Activated T-helper 9 cell treated with anti-CD3 and anti-CD28 coated beads, Interleukin-2, amount 50 U/mL, for 16 hours (primary cell): ENCODE data around the gene FRAS1.
"Not testable (repeated sequence)": the region's sequence is repeated elsewhere in the genome, so short reads cannot be mapped to it uniquely, and the experiment has no call there.

Experiments used
- DNase-seq: peaks from one replicate; pipeline ENCODE4 v3.0.0-alpha.2; 2020; ENCODE audit warnings: low read depth

Gene FRAS1

DNA sequence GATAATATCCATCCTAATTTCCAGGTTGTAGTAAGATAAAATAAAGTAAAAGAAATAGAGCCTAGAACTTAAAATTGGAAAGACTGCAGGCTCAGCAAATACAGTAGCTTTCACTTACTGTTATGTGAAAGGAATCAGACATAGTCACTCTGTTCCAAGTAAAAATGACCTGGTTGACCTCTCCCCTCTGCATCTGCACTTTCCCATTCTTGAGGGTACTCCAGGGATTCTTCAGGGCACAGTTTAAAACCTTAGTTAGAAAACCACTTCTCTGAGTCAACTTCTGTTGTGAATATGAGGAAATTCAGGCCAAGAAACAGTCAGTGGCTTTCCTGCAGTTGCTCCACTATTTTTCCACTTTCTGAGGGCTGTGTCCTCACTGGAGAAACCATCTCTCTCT, 42.9 kb downstream of the FRAS1 start:
- no peak for DNase-seq

DNA sequence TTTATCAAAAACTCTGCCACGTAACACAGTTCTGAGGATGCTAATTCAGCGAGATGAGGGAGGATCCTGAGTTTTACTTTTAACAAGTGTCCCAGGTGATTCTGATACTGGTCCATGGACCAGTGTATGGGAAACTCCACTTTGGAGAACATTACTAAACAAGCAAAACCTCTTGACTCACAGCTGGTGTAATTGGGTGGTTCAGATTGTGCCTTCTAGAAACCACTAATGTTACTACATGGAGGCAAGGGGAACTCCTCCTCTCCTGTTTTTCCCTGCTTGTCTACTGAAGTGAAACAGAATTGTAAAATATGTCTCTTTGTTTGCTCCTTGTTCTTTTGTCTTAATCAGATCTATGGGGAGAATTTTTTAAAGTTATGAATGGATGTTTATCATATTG, 62.6 kb downstream of the FRAS1 start:
- no peak for DNase-seq

DNA sequence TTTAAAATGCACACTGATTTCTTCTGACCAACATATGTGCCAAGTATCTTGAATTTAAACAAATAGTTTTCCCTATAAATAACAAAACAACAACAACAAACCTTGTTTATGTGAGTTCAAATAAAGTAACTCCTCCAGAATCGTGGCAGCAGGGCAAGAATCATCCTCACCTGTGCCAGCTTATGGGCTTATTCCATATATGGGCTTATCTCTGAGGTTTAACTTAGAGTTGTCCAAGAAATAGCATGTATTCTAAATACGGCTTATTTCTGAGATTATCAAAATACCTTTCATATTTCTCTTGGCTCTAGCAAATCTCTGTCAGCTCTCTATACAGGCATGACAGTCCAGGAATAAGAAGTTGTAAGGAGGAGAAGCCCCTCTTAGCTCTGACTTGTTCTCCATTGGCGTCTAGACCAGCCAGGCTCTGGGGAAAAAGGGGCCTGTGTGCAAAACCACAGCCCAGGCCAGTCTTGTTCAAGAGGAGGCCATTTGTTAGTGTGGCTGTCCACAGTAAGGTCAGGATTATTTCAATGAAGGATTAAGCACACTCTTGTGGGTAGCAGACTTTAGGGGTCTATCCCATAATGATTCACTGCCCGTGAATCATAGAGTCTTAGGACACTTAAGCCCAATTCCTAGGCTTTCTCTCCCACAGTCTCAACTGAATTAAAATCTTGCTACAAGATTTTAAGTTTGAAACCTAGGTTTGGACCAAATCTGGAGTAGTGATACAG, 63.2 kb downstream of the FRAS1 start:
- no peak for DNase-seq

DNA sequence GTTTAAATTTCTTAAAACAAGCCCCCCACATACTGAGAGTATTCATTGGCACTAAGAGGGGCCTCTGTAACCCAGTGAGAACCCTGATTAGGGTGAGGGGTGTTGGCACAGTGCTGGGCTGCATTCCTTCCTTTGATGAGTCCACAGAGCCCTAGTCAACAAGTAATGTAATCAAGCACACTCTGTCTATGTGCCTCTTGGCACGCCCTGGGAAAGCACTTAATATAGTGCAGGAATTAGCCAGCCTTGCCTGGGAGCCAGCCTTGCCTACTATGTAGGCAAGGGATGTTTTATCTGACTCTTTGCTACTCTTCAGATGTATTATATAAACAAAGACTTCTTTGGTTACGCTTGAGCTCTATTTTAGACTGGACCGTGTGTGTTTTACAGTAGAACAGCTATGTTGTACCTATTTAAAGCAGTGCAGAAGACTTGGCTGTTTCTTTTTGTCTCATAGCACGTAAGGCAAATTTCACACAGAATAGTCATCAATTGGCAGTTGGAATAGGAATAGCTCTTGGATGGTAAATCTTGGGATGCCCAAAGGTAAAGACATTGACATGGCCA, 64.3 kb downstream of the FRAS1 start:
- no peak for DNase-seq

DNA sequence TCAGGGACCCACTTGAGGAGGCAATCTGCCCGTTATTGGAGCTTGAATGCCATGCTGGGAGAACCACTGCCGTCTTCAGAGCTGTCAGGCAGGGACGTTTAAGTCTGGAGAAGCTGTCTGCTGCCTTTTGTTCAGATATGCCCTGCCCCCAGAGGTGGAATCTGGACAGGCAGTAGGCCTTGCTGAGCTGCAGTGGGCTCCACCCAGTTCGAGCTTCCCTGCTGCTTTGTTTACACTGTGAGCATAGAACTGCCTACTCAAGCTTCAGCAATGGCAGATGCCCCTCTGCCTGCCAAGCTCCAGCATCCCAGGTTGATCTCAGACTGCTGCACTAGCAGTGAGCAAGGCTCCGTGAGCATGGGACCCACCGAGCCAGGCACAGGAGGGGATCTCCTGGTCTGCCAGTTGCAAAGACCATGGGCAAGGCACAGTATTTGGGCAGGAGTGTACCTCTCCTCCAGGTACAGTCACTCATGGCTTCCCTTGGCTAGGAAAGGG, 68.8 kb downstream of the FRAS1 start:
- not testable (repeated sequence) for DNase-seq

DNA sequence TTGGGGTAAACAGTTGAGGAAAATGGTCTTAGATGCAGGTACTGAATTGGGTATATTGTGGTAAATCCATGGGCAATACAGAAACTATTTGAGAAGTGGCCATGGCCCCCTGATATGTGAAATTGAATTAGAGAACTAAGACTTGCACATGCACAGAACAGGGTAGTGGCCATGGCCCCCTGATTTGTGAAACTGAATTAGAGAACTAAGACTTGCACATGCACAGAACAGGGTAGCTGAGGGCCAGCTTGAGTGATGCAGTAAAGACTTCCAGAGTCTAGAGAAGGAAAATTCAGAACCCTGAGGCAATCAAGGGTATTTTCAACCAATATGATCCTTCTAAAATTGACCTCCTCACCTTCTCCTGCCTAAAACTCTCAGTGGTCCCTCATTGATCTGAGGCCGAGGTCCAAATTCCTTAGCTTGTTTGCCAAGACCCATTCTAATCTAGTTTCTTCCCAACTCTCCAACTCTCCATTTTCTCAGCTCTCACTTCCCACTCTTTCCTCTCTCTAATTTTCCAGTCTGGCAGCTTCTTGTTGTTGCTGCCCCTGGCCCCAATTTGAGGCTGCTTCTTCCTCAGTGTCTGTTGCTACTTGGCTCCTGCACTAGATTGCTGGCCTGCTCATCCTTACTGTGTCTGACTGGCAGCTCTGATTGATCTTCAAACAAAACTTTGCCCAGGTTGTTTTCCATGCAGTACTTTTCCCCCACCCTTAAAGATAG, 72.4 kb downstream of the FRAS1 start:
- no peak for DNase-seq

DNA sequence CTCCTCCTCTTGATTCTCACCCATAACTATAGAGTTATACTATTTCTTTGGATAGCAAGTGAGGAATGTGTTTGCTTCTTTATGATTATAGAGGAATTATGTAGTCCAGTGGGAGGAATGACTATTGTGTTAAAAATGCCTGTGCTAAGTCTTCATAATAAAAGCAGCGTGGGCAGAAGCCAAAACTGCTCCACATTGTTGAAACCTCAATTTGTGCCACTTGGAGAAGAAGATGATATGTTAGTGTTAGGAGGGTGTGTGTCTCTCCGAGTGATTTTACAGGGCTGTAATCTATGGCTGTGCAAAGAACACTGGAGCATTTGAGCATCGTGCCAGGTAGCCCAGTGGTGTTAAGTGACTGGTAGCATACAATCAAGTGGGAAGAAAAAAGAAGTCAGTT, 74.3 kb downstream of the FRAS1 start:
- no peak for DNase-seq

DNA sequence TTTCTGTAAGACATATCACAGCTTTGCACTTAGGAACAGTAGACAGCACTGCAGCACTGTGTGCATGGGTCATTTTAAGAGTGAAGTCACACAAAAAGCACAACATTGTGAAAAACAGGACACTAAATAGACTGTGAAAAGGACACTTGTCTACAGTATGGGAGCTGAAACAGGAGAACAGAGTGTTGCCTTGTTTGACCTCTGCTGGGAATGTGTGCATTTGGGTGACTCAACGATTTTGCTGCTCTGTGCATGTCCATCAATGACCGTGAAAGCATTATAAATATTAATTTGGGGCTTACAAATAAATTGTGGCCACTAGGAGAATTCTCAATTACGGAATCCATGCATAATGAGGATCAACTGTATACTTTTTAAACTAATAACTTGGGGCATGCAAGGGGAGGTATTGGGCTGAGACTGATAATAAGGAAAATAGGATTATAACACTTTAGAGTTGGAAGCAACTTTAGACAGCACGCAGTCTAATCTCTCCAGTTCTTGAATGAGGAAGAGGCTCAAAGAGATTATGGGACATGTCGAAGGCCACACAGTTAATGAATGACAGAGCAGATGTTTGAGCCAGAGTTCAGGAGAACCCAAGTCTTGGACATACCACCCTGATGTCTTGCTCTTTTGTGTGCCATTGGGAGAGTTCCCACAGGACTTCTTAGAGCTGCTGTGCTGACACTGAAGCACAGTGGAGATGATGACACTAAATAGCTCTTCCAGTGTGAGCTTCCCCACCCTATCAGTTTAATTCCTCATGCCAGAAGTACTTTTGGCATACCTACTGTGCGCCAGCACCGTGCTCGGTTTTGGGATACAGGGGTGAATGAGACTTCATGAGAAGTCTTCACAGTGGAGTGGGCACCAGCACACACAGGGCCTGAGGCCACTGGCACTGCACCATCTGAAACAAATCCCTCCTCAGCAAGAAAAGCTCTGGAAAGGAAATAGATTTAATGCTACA, 79.3 kb downstream of the FRAS1 start:
- DNase-seq, result no peak

DNA sequence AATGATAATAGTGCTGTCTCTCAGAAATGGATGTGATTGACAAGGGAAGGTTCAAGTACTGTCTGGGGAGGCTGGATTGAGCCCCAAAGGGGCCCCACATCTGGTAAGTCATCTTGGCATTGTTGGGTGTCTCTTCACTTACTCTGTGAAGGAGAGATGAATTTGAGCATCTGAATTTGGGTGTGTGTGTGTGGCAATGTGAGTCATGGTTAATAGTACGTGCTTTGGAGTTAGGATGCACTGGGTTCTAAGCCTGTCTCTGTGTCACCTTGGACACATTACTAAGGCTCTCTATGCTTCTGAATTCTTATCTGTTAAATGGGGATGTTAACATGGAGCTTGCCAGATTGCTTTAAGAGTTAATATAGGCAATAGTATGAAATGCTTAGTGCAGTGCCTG, 80.4 kb downstream of the FRAS1 start:
- no peak for DNase-seq

DNA sequence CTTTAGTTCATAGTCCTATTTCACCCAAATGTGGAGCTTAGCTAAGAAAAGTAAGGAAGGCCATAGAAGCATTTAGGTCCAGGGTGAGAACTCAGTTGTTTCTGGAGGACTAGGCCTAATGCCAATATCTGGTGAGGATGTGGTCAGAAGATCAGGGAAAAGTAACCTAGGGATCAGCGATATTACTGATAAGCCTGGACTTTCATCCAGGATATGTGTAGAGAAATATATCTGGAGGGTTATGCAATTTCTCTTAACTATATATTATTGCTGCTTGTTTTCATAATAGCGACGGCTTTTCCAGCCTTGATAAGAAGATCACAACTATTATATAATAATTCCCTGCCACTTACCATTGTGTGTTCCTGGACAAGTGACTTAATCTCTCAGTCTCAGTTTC, 81.1 kb downstream of the FRAS1 start:
- DNase-seq, result no peak

DNA sequence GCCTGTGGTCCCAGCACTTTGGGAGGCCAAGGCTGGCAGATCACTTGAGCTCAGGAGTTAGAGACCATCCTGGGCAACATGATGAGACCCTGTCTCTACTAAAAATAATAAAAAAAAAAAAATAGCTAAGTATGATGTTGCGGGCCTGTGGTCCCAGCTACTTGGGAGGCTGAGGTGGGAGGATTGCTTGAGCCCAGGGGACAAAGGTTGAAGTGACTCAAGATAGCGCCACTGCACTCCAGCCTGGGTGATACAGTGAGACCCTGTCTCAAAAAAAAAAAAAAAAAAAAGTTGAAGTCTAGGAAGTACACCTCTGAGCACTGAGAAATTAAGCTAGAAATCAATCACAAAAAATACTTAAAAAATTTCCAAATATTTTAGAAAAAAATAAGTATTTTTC, 86.5 kb downstream of the FRAS1 start:
- DNase-seq, result no peak

DNA sequence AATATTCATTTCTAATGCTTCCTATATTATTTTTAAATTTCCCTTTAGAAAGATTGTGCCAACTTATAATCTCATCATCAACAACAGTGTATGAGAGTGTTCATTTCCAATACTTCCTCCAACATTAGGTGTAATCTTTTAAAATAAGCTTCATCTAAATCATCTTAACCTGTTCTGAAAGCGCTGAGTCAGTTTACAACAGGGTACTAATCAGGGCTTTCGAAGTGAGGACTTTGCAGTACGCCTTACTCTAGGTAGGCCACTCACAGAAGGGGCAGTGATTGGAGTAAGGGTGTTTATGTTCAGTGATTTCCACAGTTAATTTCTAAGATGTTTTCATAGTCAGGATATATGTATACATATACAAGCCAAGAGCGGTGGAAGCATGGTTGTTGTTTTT, 87.9 kb downstream of the FRAS1 start:
- DNase-seq, result no peak

DNA sequence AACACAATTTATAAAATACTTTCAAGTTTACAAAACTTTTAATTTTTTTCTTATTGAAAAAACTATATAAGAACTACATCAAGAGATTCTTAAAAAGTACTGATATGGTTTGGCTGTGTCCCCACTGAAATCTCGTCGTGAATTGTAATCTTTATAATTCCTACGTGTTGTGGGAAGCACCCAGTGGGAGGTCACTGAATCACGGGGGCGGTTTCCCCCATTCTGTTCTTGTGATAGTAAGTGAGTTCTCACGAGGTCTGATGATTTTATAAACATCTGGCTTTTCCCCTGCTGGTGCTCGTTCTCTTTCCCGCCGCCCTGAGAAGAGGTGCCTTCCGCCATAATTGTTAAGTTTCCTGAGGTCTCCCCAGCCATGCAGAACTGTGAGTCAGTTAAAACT, 88.5 kb downstream of the FRAS1 start:
- DNase-seq, result no peak

DNA sequence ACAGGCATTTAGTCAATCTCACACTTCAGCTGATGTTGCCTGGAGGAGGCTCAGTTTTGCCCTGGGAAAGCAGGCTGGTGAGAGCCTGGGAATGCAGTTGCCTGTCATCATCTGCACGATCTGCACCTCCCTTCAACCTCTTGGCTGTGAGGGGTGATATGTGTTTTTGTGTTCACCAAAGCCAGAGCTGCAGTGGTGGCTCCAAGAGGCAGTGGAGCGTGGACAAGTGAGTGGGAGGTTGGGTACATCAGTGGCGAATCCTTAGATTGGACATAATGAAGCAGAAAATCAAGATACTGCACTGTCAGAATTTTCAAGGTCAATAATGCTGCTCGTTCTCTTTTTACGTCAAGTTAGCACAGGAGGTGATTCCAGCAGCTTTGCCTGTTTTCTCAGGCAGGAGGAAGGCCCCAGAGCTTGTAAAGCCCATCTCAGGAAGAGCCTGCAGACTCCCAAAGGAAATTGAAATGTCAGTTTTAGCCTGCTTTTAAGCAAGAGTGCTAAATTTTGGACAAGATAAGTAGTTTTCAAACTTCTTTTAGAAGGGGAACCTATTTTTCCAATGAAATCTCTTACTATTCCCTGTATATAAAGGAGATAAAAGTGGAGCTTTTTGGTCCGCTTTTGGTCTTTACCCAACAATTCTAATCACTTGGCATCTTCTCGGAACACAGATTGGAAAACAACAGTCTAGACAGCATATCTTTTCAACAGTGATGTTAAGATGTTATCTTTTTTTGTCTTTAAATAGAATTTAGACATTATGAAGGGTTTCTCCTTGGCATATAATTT, 92.8 kb downstream of the FRAS1 start:
- no peak for DNase-seq

DNA sequence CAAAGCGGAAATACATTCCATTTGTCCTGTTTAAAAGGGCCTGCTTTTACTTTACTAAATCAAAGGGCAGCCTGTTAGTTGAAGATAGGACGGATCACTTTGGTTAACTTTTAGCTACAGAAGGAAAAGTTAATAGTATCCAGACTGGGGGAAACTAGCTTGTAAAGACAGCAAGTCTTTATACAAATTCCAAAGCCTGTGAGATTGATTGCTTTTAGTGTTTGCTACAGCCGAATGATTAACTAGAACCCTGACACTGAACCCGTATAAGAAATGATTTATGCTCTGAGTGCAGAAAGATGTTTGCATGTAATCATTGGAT, 93.4 kb downstream of the FRAS1 start:
- DNase-seq, result no peak

DNA sequence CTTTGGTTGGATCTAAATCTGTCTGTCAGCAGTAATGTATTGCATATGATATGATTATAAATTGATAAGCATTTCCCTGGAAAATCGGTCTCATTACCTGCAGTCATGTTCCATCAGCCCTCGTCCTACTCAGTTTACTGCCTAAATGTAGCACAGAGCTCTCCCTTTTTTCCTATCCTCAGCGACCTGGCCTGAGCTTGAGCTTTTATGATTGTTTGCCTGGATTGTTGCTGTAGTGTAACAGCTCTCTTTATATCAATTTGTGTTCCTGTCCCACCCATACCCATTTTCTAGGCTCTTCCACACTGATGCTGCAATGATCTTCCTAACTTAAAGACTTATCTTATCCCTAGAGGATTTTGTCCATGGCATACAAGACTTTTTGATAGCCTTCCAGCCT, 95.7 kb downstream of the FRAS1 start:
- no peak for DNase-seq

DNA sequence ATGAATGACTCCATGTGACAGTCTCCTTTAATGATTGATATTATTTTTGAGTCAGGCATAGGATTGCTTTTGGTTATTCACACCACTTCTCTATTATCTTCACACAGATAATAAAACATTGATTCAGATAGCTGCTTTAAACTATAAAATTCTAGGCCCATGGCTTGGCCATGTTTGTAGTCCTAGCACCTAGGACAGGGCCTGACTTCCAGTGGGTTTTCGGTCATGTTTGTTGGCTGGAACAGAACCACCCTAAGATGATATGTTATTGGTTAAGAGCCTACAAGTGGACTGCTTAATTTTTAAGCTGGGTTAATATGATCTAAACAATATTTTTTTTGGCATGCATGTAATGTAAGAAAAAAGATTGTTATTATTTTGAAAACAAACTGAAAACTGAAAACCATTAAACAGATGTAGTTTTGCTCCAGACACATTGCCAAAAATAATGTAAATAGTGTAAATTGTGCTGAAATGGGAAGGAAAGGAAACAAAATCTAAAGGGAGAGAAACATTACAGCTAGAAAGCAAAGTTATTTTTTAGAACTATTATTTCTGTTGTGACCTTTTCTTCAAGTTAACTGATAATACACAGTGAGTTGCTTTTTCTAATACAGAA, 98.0 kb downstream of the FRAS1 start:
- no peak for DNase-seq

DNA sequence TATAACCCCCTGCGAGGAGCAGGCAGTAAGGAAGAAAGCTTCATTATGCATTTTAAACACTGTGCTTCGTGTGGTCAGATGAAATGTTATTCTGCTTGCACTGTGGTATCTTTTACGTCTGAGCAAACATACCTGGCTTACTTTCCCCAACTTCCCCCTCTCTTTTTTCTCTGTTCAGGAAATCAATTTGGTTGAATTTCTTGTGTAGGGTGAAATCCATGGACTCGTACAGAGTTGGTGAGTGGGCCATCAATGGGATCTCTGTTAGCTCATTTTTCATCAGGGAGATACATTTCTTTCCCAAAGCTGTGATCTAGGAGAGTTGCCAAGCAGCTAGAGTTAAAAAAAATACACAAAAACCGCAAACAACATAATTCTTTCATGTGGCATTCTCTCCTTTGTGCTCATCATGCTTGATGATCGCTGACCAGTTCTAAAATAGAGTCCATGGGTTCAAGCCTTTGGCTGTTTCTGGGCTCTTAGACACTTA, 98.5 kb downstream of the FRAS1 start:
- DNase-seq, result no peak

DNA sequence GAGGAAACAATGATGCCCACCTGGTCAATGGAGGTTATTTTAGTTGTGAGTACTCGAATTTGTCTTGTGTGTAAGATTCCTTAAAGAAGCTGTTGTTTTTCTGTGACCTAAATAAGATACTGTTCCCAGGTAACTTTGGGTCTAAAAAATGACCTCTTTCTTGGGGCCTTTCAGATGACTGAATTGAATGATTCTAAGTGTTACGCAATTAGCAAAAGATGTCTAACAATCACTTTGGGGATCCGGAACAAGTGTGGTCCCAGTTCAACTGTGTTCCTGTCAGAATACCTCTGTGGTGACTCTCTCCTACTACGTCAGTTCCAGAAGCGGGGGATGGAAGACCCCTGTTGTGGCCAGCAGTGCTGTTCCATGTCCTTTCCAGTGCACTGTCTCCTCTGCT, 99.4 kb downstream of the FRAS1 start:
- DNase-seq, result no peak

DNA sequence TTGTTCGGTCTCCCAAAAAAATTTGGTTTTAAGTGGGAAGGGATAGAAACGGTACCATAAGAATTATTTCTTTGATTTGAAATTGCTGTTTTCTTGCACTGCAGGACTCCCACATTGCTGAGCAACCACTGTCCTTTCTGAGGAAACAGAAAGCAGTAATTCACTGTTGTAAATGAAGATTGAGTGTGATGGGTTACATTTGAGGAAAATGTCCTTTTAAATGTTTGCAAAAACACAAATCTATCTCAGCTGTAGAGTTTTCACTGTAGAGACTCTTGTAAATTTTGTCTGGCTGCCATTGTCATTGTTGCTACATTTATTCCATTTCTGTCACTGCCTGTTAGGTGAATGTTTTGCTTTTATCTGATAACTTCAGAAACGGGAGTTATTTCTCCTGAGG, 105.2 kb downstream of the FRAS1 start:
- DNase-seq, result no peak

DNA sequence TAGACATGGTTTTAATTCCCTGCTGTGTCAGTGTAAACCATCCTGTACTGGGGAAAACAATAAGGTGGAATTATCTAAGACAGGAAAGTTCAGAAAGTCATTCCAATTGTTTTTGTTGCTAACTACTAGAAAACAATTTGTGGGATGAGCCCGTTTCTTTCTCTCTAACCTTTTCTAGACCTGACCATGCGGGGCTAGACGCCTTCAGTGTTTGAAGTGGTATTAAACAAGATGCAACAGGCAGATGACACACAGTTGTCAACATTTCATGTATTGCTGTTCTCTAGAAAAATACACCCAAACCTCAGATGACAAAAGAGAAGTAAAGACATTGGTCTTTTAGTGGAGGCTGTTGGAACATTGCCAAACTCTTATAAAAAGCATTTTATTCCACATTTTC, 105.7 kb downstream of the FRAS1 start:
- DNase-seq, result no peak
